ENCODE measurements around the gene LENG9.

The LENG9 gene

DNA sequence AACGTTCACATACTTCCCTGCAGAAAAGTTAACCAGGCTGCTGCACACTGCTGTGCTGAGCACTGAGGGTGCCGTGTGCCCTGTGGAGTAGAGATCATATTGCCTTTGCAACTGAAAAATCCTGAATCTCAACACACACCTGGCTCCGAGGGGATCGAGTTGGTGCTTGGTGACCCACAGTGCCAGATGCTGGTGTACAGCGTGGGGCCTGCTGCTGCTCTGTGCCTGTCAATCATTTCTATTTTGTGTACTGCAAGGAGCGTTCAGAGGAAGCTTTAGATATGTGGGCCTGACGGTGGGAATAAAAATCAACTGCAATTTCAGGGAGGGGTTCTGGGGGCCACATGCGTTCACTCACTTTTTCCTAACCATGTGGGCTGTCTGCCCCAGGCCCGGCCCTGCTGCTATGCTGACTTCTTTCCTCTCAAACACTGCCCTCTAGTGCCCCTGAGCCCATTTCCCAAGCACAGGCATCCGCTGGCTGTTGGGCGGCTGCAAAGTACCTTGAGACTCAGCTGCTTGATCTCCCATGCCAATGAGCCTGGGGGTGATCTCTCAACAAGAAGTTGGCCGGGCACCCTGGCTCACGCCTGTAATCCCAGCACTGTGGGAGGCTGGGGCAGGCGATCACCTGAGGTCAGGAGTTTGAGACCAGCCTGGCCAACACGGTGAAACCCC, 24.3 kb downstream of the LENG9 start:
- DNase-seq (ENCODE audit: low read depth): no peak

DNA sequence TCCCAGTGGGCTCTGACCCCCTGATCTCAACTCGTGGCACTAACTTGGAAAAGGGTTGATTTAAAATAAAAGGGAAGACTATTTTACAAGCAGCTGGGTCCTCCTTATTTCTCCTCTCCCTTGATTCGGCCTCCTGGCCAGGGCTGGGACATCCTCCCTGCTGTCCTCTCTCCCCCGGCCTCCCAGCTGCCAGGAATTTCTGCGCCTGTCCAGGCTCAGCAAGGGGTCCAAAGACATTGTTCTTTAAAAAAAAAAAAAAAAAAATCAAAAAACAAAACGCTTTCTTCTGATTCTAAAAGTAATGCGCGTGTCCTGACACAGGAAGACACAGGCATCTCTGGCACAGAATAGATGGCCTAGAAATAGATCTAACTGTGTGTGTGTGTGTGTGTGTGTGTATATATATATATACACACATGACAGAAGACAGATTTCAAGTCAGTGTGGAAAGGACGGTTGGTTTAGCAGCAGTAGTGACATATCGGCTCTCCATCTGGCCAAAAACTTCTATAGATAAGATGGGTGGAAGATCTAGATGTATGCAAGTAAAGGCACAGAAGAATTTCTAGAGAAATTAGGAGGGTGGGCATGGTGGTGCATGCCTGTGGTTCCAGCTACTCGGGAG, 26.8 kb downstream of the LENG9 start:
- DNase-seq (ENCODE audit: low read depth): no peak

DNA sequence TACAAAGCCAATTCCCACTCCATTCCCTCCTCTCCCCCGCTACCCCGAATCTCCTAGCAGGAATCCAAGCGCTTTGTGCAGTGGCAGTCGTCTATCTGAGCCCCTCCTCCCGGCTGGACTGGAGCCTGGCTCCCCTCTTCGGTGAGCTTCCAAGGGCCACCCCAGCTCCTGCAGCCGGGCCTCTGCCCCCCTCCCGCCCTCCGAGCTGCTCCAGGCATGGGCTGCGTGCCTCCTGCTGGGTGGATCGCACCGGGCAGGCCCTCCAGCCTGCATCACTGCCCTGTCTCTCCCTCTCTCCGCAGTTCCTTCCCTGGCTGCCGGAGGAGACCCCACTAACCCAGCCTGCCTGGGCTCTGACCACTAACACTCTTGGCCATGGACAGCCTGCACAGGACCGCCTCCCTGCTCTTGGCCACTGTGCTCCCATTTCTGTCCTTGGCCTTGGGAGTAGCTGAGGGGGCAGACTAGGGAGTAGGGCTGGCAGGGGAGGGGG, 27.5 kb downstream of the LENG9 start:
- no peak for DNase-seq (ENCODE audit: low read depth)

DNA sequence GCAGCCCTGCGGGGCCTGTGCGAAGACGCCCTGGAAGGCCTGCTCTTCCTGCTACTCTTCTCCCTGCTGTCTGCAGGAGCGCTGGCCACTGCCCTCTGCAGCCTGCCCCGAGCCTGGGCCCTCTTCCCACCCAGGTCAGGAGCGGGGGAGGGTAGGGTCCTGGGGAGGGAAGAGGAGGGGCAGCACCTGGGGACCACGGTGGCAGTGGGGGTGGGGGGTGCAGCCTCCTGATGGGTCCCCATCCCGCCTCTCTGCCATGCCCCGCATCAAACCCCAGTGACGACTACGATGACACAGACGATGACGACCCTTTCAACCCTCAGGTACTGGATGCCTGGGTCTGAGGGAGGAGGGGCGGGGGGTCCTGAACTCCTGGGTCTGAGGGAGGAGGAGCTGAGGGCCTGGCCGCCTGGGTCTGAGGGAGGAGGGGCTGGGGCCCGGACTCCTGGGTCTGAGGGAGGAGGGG, 28.0 kb downstream of the LENG9 start:
- DNase-seq (ENCODE audit: low read depth): no peak

DNA sequence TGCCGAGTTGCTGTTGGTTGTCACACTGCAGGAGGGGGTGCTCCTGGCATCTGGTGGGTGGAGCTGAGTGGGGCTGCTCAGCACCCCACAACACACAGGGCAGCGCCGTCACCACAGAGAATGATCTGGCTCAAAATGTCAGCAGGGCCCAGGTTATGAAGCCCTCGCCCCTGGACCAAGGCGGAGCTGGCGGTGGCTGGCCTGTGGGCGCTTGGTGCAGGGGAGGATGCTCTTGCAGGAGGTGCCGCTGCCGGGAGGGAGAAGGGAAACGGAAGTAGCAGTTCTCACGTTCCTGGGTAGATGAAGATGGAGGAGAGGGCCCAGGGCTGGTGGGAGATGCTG, 28.7 kb downstream of the LENG9 start:
- no peak for DNase-seq (ENCODE audit: low read depth)

- DNase-seq (ENCODE audit: low read depth): no peak
Measured at GRCh38 chr19:54434112-54434872, 29.3 kb downstream of the LENG9 start.

DNA sequence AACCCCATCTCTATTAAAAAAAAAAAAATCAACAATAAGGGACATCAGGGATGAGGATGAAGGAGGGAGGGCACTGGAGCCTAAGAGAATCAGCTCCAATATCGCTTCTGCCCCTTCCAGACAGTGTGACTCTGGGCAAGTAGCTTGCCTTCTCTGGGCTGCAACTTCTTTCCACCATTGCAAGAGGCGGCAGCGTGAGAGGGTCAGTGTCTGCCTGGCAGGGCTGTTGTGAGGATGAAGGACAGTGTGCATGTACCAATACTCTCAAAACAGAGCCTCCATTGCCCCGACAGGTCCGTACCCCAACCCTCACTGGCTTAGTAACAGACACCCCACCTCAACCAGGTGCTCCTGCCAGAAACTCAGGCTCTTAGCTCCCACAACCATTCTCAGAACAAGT, 29.9 kb downstream of the LENG9 start:
- no peak for DNase-seq (ENCODE audit: low read depth)

DNA sequence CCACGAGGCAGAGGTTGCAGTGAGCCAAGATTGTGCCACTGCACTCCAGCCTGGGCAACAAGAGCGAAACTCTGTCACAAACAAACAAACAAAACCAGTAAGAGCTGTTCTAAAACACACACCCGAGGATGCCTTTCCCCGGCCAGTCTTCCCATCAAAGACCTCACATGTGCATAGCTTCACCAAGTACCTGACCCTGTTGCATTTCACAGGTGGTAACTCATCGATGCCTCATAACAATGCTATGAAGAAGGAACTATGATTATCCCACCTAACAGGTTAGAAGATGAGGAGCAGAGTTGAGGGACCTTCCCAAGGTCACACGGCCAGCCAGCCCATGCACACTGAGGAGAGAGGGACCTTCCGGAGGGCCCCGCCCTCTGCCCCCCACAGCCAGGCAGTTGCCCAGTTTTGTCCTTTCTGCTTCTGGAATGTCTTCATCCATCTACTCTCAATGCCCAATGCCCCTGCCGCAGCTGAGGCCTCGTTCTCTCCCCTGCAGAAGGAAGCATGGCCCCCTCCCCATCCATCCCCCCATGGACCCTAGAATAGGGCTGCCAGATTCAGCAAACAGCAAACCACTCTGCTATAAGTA, 31.3 kb downstream of the LENG9 start:
- no peak for DNase-seq (ENCODE audit: low read depth)

DNA sequence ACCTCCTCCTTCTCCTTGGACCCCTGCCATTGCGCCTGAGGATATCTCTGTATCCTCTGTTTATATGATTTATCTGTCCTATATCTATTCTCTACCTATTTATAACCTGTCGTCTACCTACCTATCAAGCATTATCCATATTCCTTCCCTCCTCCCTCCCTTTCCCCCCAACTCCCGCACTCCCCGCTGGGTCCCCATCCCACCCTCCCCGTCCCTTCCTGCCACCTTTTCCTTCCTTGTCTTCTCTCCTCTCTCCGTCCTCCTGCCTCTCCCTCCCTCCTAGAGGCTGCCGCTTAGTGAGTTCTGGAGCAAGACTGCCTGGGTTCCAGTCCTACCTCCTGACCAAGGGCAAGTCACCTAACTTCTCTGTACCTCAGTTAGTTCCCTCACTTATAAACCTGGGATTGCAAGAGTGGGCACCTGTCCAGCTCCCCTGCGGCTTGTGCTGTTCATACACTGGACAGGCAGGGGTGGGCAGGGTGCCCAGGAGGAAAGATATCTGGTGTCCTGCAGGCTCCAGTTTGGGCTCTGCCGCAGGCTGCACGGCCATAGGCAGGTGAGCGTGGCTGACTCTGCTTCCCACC, 32.2 kb downstream of the LENG9 start:
- no peak for DNase-seq (ENCODE audit: low read depth)

DNA sequence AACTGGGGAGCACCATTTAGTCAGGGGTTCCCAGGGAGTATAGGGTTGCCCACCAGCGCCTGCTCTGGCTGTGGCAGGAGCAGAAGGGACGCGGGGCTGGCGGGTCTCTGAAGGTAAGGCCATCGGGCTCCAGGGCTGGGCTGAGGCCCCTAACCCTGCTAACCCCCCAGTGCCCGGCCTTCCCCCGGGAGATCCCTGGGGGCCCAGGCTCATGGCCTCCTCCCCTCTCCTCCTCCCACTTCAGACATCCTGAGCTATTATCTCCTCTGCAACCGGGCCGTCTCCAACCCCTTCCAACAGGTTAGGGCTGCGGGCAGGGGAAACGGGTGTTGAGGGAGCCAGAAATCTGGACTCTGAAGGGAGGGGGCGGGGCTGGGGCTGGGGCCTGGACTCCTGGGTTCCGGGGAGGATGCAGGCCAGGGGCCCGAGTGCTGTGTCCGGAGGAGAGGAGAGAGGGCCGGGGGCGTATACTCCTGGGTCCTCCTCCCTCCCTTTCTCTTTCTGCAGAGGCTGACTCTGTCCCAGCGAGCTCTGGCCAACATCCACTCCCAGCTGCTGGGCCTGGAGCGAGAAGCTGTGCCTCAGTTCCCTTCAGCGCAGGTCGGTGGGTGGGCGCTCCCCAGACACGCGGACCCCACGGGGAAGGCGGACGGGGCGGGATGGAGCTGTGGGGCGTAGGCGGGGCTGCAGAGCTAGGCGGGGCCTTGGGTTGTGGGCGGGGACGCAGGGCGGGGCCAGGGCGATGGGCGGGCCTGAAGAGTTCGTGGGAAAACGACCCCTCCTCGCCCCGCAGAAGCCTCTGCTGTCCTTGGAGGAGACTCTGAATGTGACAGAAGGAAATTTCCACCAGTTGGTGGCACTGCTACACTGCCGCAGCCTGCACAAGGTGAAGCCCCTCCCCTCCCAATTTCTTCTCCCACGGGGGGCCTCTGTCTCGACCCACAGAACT, 33.0 kb downstream of the LENG9 start:
- DNase-seq (ENCODE audit: low read depth): peak; percentile 18

GRCh38 chr19:54429545-54430227, 33.9 kb downstream of the LENG9 start:
- no peak for DNase-seq (ENCODE audit: low read depth)

GRCh38 chr19:54429176-54429495, 34.4 kb downstream of the LENG9 start:
- no peak for DNase-seq (ENCODE audit: low read depth)

GRCh38 chr19:54428323-54429175, 35.0 kb downstream of the LENG9 start:
- no peak for DNase-seq (ENCODE audit: low read depth)

GRCh38 chr19:54427586-54427985, 36.0 kb downstream of the LENG9 start:
- no peak for DNase-seq (ENCODE audit: low read depth)

DNA sequence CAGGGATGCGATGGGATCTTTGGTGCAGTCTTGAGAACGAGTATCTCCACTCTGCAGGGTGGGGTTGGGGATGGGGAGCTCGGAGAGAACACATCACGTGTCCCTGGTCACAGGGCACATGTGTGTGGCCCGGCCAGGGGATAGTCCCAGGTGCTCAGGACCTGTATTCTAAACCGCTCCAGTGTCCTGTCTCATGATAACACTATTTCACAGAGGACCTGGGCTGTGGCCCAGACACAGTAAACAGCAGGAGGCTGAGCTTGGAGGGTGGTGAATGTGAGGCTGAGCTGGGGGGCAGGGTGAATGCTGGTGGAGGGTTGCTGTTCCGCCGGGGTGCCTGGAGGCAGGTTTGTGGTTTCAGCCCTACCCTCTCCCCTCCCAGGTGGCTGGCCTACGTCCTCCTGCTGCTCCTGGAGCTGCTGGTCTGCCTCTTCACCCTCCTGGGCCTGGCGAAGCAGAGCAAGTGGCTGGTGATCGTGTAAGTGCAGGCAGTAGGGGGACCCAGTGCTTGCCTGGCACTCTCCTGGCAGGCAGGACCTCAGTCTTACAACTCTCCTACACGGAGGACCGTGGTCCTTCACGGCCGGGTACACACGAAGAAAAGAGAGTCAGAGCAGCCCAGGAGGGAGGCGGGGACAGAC, 37.2 kb downstream of the LENG9 start:
- DNase-seq (ENCODE audit: low read depth): no peak

DNA sequence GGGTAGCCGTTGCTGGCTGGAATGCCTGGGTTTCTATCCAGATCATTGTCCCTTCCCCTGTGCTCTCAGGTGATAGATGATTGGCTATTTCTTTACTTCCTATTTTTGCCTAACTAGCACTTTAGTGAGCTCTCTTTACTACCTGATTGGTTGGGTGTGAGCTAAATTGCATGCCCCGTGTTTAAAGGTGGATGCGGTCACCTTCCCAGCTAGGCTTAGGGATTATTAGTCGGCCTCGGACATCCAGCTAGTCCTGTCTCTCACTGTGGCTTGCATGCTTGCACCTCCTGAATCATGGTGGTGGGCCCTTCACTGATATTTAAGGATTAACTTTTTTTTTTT, 38.2 kb downstream of the LENG9 start:
- DNase-seq (ENCODE audit: low read depth): no peak

- no peak for DNase-seq (ENCODE audit: low read depth)
Measured at GRCh38 chr19:54424660-54425381, 38.8 kb downstream of the LENG9 start.

GRCh38 chr19:54424201-54424600, 39.4 kb downstream of the LENG9 start:
- no peak for DNase-seq (ENCODE audit: low read depth)

DNA sequence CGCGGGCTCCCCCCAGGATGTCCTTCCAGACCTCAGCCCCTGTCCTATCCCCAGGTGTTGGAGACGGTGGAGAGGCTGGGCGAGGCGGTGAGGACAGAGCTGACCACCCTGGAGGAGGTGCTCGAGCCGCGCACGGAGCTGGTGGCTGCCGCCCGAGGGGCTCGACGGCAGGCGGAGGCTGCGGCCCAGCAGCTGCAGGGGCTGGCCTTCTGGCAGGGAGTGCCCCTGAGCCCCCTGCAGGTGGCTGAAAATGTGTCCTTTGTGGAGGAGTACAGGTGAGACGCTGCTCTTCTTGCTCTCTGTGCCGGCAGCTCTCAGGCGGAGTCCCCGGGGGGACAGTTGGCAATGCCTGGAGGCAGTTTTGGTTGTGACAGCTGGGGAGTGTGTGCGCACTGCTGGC, 41.4 kb downstream of the LENG9 start:
- DNase-seq (ENCODE audit: low read depth): no peak
